Rectal smooth muscle tissue (tissue), 1 donor: ENCODE data around the gene KCNN3.
A peak's percentile ranks its signal among the peaks of the same experiment; 100 is the strongest.

Experiments used
- H3K27ac ChIP-seq: one replicate; pipeline ENCODE4 v1.7.0; 2013; ENCODE audit warnings: low read depth, low read length, inconsistent platforms
- H3K27me3 ChIP-seq: one replicate; pipeline ENCODE4 v1.7.0; 2013; ENCODE audit warnings: low read length; ENCODE audit not compliant: control insufficient read depth, insufficient read depth
- H3K36me3 ChIP-seq: one replicate; pipeline ENCODE4 v1.7.0; 2013; ENCODE audit warnings: low read length; ENCODE audit not compliant: control insufficient read depth, insufficient read depth
- H3K4me1 ChIP-seq: one replicate; pipeline ENCODE4 v1.7.0; 2013; ENCODE audit warnings: low read length; ENCODE audit not compliant: control insufficient read depth, insufficient read depth
- H3K4me3 ChIP-seq: one replicate; pipeline ENCODE4 v1.7.0; 2013; ENCODE audit warnings: low read length
- H3K9ac ChIP-seq: one replicate; pipeline ENCODE4 v1.7.0; 2013; ENCODE audit warnings: low read length

The KCNN3 gene

DNA sequence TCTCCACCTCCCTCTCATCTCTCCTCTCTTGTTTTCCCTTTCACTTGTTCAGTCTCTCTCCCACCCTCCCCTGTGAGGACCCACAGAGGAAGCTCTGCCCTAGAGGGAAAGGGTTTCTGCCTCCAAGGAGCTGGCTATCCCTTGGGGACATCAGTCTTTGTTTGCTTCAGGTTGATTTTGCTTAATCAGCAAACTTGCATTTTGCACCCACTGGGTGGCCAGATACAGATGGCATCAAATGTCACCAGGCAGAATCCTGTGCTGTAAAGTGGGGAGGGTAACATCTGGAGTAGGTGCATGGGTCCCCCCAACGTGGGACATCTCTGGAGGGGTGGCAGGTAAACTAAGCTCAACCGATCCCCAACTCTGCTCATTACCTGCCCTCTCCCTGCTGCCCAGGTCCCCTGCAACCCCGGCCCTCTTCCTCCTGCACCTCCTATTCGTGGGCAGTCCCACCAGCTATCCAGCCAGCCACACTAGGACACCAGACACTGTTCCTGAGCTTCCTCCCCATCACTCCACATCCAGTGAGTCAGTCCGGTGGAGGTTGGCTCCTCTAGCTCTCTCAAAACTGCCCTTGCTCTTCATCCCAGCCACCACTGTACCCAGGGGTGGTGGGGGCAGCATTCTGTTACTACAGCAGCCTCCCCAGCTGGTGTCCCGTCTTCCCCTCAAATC, 123.3 kb downstream of the KCNN3 start:
- Histone ChIP-seq H3K4me3 (no peak overlapping the region), H3K27ac (peak overlapping the region; percentile 55), H3K9ac (no peak overlapping the region), H3K4me1 (peaks cover 10% of the 10 kb centered on the region), H3K27me3 (peaks cover 6% of the 10 kb centered on the region), H3K36me3 (no peaks in the 10 kb centered on the region)

DNA sequence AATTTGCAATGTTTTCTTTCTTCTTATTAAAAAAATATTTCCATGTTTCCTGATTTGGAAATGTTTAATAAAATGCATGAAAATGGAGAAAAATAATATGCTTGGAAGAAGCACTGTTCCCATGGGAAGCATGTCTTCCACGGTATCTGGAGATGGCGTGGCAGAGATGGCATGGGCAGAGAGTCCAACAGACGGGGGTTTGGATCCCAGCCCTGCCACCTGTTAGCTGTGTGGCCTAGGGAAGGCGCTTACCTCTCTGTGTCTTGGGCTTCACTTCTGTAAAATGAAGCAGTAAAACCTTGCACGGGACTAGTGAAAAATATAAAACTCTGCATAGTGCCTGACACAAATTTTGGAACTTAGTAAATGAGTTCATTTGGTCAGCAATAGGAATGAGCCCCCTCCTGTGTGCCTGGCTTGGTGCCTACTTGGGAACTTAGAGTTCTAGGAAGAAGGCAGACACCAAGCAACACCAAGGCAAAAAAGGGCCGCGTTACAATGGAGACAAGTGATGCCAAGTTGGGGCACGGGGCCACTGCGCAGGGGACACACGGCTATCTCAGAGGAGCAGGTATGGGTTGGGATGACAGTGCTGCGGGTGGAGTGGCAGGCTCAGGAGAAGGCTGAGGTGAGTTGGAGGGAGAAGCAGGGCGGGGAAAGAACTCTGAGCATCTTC, 124.2 kb downstream of the KCNN3 start:
- Histone ChIP-seq H3K9ac (no peak overlapping the region), H3K36me3 (no peaks in the 10 kb centered on the region), H3K4me3 (no peak overlapping the region), H3K27ac (no peak overlapping the region), H3K27me3 (peaks cover 6% of the 10 kb centered on the region), H3K4me1 (peaks cover 10% of the 10 kb centered on the region)

DNA sequence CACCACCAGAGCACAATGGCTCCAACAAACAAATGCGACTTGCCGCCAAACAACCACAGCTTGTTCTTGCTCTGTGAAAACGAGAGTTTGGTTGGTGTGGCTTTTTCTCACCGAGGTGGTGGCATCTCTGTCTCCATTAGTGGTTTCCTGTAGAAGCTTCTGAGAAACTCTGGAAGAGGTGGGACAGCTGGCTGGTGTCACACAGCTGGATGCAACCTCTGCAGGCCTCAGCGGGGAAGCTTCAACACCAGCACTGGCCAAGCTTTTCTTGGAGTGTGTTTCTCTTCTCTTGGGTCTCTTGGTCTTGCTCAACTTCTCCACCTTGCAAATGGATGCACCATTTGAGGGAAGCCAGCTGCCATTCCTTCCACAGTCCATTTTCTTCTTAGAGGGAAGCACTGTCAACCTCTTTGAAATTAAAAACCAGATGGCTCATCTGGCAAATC, 124.8 kb downstream of the KCNN3 start:
- no peaks in the 10 kb centered on the region for H3K36me3 ChIP-seq
- peaks cover 10% of the 10 kb centered on the region for H3K4me1 ChIP-seq
- no peak overlapping the region for H3K9ac ChIP-seq
- peaks cover 6% of the 10 kb centered on the region for H3K27me3 ChIP-seq
- H3K4me3 ChIP-seq: no peak overlapping the region
- no peak overlapping the region for H3K27ac ChIP-seq

DNA sequence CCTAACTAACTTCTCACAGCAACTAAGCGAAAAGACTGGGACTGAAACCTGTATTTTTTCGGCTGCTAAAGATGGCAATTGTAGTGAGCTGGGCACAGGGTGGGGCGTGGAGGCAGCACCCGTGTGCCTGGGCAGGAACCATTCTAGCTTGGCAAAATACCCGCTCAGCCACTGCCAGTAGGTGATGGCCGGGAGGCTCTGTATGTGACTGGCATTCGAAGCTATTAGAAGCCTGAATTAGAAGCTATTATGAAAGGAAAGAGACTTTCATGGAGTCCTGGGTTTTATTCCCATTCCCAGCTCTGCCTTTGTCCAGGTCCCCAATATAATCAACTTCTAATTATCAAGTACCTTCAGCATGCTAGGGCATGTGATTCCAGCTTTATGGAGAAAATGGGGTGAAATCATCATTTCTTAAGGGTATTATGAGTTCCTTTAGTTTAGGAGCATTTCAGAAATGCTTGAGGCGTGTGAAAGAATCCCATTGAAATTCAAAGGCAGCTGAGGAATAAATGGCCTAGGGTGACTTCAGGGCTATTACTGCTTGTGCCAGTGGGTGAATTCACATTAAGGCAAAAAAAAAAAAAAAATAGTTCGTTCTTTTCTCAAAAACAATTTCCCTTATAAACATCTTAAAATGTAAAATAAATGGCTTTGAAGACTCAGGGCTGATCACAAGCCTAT, 125.6 kb downstream of the KCNN3 start:
- H3K36me3 ChIP-seq: no peaks in the 10 kb centered on the region
- no peak overlapping the region for H3K9ac ChIP-seq
- no peak overlapping the region for H3K4me3 ChIP-seq
- H3K4me1 ChIP-seq: peaks cover 8% of the 10 kb centered on the region
- H3K27ac ChIP-seq: no peak overlapping the region
- H3K27me3 ChIP-seq: peaks cover 6% of the 10 kb centered on the region

DNA sequence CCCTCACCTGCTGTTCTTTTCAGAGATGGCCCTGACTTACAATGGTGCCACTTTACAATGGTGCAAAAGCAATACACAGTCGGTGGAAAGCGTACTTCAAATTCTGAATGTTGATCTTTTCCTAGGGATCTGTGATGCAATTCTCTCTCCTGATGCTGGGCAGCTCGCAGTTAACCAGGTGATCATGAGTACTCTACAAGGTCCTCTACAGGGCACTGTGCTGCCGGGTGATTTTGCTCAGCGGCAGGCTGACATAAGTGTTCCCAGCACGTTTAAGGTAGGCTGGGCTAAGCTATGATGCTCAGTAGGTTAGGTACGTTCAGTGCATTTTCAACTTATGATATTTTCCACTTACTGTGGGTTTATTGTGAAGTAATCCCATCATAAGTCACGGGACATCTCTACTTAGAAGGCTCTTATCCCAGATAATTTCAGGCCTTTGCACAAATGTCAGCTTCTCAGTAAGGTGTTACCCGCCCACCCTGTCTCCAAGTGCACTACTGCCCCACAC, 126.5 kb downstream of the KCNN3 start:
- Histone ChIP-seq H3K4me3 (no peak overlapping the region), H3K27ac (no peak overlapping the region), H3K9ac (no peak overlapping the region), H3K4me1 (peaks cover 8% of the 10 kb centered on the region), H3K36me3 (no peaks in the 10 kb centered on the region), H3K27me3 (peaks cover 6% of the 10 kb centered on the region)

DNA sequence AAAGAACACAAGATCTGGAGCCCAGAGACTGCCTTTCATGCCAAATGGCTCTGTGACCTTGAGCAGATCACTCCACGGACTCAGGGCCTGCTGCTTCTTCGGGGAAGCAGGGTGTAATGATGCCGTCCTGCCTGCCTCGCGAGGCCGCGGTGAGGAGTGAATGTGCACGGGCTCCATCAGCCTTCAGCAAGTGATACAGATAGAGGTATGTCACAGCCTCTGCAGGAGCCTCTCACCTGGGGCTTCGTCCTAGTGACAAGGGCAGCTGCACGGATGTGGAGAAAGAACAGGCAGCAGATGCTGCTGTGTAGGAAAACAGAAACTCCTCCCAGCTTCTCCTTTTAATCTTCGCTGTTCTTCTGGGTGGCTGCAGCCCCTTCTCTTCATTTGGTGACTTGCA, 127.5 kb downstream of the KCNN3 start:
- Histone ChIP-seq H3K4me1 (peaks cover 5% of the 10 kb centered on the region), H3K27me3 (peaks cover 6% of the 10 kb centered on the region), H3K27ac (no peak overlapping the region), H3K4me3 (no peak overlapping the region), H3K36me3 (no peaks in the 10 kb centered on the region), H3K9ac (no peak overlapping the region)

DNA sequence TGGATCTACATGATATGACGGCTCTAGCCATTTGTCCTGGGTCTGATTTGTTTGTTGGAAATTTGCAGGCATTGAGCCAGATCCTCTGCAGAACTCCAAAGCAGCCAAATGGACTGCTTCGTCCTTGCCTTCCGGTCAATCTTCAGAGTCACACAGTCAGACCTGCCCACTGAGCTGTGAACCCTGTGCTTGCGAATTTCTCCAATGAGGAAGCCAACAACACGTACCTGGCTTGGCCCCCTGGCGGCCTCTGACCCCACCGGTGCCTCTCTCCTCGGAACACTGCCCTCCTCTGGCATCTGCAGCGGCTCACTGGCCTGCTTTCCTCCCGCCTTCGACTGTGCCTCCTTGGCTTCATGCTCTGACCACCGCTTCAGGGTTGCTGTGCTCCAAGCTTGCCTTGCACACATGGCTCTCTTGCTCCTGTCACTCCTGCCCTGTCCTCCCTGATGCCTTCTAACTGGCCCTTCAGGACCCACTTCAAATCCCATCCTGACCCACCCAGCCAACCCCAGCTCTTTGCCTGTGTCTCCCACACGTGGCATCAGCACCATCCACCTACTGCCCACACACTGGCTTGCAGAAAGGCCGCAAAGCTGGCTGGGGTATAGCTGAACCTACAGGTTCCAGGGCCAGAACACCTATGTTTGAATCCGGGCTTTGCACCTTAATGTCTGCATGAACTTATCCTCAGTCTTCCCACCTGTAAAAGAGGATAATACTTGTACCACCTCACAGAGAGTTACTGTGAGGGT, 128.2 kb downstream of the KCNN3 start:
- Histone ChIP-seq H3K4me1 (peaks cover under 1% of the 10 kb centered on the region), H3K9ac (no peak overlapping the region), H3K4me3 (no peak overlapping the region), H3K27me3 (peaks cover 4% of the 10 kb centered on the region), H3K27ac (no peak overlapping the region), H3K36me3 (no peaks in the 10 kb centered on the region)

DNA sequence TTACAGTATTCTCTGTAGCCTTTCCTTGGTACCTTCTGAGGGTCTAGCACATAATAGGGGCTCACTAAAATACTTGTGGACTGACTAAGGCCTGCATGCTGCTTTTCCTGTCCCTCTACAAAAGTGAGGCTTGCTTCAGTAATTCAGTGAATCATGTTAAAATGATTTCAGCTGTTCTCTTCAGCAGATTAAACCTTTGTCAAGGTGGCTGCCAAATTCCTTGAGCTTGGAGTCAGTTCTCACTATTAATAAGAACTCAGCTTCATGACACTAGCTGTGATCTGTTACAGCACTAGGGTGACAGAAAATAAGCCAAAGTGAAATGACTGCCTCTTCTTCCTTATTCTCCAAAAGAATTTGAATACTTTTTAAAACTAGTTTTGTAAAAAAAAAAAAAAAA, 128.8 kb downstream of the KCNN3 start:
- Histone ChIP-seq H3K4me3 (no peak overlapping the region), H3K9ac (no peak overlapping the region), H3K27ac (peak overlapping the region; percentile 44), H3K36me3 (no peaks in the 10 kb centered on the region), H3K27me3 (no peaks in the 10 kb centered on the region), H3K4me1 (no peaks in the 10 kb centered on the region)

DNA sequence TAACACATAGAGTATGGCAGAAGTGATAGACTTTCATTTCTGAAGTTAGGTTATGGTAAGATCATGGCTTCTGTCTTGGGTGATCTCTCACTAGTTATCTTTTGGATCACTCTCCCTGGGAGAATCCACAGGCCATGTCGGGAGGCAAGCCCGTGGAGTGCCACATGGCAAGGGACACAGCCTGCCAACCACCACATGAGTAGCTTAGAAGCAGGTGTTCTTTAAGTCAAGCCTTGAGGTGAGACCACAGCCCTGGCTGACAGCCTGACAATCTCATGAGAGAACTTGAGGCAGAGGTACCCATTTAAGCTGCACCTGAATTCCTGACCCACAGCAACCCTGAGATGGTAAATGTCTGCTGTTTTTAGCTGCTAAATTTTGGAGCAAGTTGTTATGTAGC, 130.4 kb downstream of the KCNN3 start:
- no peaks in the 10 kb centered on the region for H3K27me3 ChIP-seq
- no peaks in the 10 kb centered on the region for H3K36me3 ChIP-seq
- no peak overlapping the region for H3K27ac ChIP-seq
- H3K9ac ChIP-seq: no peak overlapping the region
- H3K4me3 ChIP-seq: no peak overlapping the region
- H3K4me1 ChIP-seq: no peaks in the 10 kb centered on the region

DNA sequence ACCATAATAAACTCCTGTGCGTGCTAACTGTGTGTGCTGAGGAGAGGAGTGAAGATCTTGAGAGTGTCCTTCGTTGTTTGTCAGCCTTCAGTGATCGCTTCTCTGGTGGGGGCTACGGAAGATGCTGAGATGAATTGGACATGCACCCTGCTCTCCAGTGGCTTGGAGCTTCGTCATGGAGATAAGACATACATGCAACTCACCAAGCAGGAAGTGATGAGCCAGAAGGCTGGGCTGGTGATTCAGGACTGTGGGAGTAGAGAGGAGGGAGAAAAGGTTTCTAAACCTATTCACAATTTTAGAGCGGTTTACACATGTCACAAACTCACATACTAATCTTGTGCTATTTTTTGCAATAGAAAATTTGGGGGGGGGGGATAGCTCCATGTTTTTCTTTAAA, 133.2 kb downstream of the KCNN3 start:
- peaks cover 4% of the 10 kb centered on the region for H3K4me1 ChIP-seq

DNA sequence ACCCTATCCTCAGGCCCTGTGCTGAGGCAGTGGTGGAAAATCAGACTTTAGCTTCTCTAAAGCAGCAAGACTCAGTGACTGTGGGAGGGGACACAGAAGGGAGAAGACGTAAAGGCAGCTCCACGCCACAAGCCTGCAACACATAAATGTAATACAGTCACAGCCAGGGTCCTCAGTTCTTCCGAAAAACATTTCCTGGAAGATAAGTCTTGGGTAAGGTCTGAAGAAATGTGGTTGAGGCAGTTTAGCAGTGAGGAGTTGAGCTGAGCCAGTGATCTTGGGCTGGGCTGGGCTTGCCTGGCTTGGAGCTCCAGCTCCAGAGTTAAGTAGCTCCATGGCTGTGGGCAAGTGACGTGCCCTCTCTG, 134.3 kb downstream of the KCNN3 start:
- no peak overlapping the region for H3K4me3 ChIP-seq
- H3K27me3 ChIP-seq: no peaks in the 10 kb centered on the region
- H3K36me3 ChIP-seq: no peaks in the 10 kb centered on the region
- no peak overlapping the region for H3K27ac ChIP-seq
- no peak overlapping the region for H3K9ac ChIP-seq
- peaks cover 12% of the 10 kb centered on the region for H3K4me1 ChIP-seq

More for the DNA sequence above, 133.2 kb downstream of the KCNN3 start:
- Histone ChIP-seq H3K4me3 (no peak overlapping the region), H3K36me3 (no peaks in the 10 kb centered on the region), H3K27ac (no peak overlapping the region), H3K27me3 (no peaks in the 10 kb centered on the region), H3K9ac (no peak overlapping the region)
